Neural cell (in vitro differentiated cells): ENCODE data around the gene ANP32A. TPM values are rescaled to one million over a fixed set of nuclear protein-coding genes. Genes with fewer than 3 reads are reported as not detected.

Experiments used
- H2AFZ ChIP-seq: fragments of 200-600, 300-800 bp; sonication (generic), shearing (Covaris generic); 2 replicates; pipeline ENCODE4 v1.6.0; 2014; ENCODE audit warnings: low read depth, mild to moderate bottlenecking, antibody characterized with exemption, low read length, moderate library complexity
- H3F3A ChIP-seq: fragments of 200-600 bp; shearing (Covaris generic); 2 replicates; pipeline ENCODE4 v1.6.1; 2016; ENCODE audit warnings: mild to moderate bottlenecking, moderate library complexity, mixed read lengths, antibody characterized with exemption, low read length; ENCODE audit not compliant: insufficient read depth, poor library complexity, severe bottlenecking
- H3K27ac ChIP-seq: fragments of 200-600, 300-800 bp; sonication (generic), shearing (Covaris generic); 2 replicates; pipeline ENCODE4 v1.5.1; 2014; ENCODE audit warnings: mild to moderate bottlenecking, low read length, moderate library complexity
- H3K27me3 ChIP-seq: fragments of 300-800, 200-600 bp; sonication (generic), shearing (Covaris generic); 2 replicates; pipeline ENCODE4 v1.6.0; 2014; ENCODE audit warnings: mild to moderate bottlenecking, low read depth, low read length, moderate library complexity; ENCODE audit not compliant: insufficient read depth
- H3K36me3 ChIP-seq: fragments of 300-800, 200-600 bp; sonication (generic), shearing (Covaris generic); 2 replicates; pipeline ENCODE4 v1.5.1; 2014; ENCODE audit warnings: mild to moderate bottlenecking, antibody characterized with exemption, low read length, moderate library complexity; ENCODE audit not compliant: insufficient read depth
- H3K4me2 ChIP-seq: fragments of 300-800, 200-600 bp; sonication (generic), shearing (Covaris generic); 2 replicates; pipeline ENCODE4 v1.6.0; 2014; ENCODE audit warnings: mild to moderate bottlenecking, low read length
- H3K4me3 ChIP-seq: fragments of 300-800, 200-600 bp; sonication (generic), shearing (Covaris generic); 2 replicates; pipeline ENCODE4 v1.5.1; 2014; ENCODE audit warnings: mild to moderate bottlenecking, low read length, moderate library complexity
- H3K79me2 ChIP-seq: fragments of 200-600 bp; shearing (Covaris generic); replicated peaks from 2 replicates; pipeline ENCODE4 v1.6.0; 2014; ENCODE audit warnings: mild to moderate bottlenecking, low read length, moderate library complexity; ENCODE audit not compliant: insufficient read depth
- H3K9ac ChIP-seq: fragments of 300-800, 200-600 bp; sonication (generic), shearing (Covaris generic); 2 replicates; pipeline ENCODE4 v1.6.1; 2016; ENCODE audit warnings: mild to moderate bottlenecking, low read length, mixed read lengths
- H3K9me2 ChIP-seq: fragments of 200-600 bp; shearing (Covaris generic); 2 replicates; pipeline ENCODE4 v1.6.1; 2016; ENCODE audit warnings: mild to moderate bottlenecking, low read length, mixed read lengths; ENCODE audit not compliant: insufficient read depth
- H3K9me3 ChIP-seq: fragments of 200-600, 300-800 bp; sonication (generic), shearing (Covaris generic); 2 replicates; pipeline ENCODE4 v1.6.1; 2016; ENCODE audit warnings: mild to moderate bottlenecking, mixed run types, low read length, moderate library complexity, mixed read lengths
- H4K20me1 ChIP-seq: fragments of 200-600 bp; shearing (Covaris generic); 2 replicates; pipeline ENCODE4 v1.6.1; 2016; ENCODE audit warnings: mild to moderate bottlenecking, mixed run types; ENCODE audit not compliant: insufficient read depth
- EP300 ChIP-seq: fragments of 450-650 bp; conservative IDR thresholded peaks from 2 replicates; pipeline ENCODE4 v1.6.1; 2014; ENCODE audit warnings: antibody characterized with exemption, mild to moderate bottlenecking, moderate library complexity; ENCODE audit not compliant: poor library complexity, severe bottlenecking
- EZH2 ChIP-seq: fragments of 200-600, 300-800 bp; shearing (Covaris generic), sonication (generic); IDR thresholded peaks from 2 replicates; pipeline ENCODE4 v1.6.1; 2014; ENCODE audit warnings: antibody characterized with exemption, low read length, borderline replicate concordance, mild to moderate bottlenecking; ENCODE audit not compliant: insufficient read depth, poor library complexity, severe bottlenecking
- MXI1 ChIP-seq: fragments of 450-650 bp; conservative IDR thresholded peaks from 2 replicates; pipeline ENCODE4 v1.6.1; 2014; ENCODE audit warnings: antibody characterized with exemption, mild to moderate bottlenecking; ENCODE audit not compliant: poor library complexity, severe bottlenecking
- POLR2AphosphoS5 ChIP-seq: IDR thresholded peaks from 2 replicates; pipeline ENCODE4 v1.6.1; 2012
- RAD21 ChIP-seq: fragments of 450-650 bp; conservative IDR thresholded peaks from 2 replicates; pipeline ENCODE4 v1.6.1; 2014; ENCODE audit warnings: antibody characterized with exemption, mild to moderate bottlenecking, moderate library complexity
- SMC3 ChIP-seq: fragments of 450-650 bp; conservative IDR thresholded peaks from 2 replicates; pipeline ENCODE4 v1.6.1; 2014; ENCODE audit warnings: antibody characterized with exemption, mild to moderate bottlenecking, moderate library complexity; ENCODE audit not compliant: poor library complexity
- TAF1 ChIP-seq: IDR thresholded peaks from 2 replicates; pipeline ENCODE4 v1.6.1; 2012; ENCODE audit warnings: low read depth
- polyA plus RNA-seq: library from polyadenylated mRNA; depleted of rRNA; stranded (reverse); fragments of >200 nt; gene quantifications from 2 replicates; pipeline ENCODE4 v1.2.3, GENCODE V29; 2014
- TF ChIP-seq, protein P1 (sequence below): IDR thresholded peaks from 2 replicates; pipeline ENCODE4 v1.6.1; 2012; ENCODE audit warnings: borderline replicate concordance
- TF ChIP-seq, protein P2 (sequence below): fragments of 450-650 bp; IDR thresholded peaks from 2 replicates; pipeline ENCODE4 v1.5.1; 2014; ENCODE audit warnings: antibody characterized with exemption, mild to moderate bottlenecking, moderate library complexity; ENCODE audit not compliant: poor library complexity, severe bottlenecking

The ANP32A gene
- polyA plus RNA-seq, 1 donor from 2014 or later: 190 TPM

DNA sequence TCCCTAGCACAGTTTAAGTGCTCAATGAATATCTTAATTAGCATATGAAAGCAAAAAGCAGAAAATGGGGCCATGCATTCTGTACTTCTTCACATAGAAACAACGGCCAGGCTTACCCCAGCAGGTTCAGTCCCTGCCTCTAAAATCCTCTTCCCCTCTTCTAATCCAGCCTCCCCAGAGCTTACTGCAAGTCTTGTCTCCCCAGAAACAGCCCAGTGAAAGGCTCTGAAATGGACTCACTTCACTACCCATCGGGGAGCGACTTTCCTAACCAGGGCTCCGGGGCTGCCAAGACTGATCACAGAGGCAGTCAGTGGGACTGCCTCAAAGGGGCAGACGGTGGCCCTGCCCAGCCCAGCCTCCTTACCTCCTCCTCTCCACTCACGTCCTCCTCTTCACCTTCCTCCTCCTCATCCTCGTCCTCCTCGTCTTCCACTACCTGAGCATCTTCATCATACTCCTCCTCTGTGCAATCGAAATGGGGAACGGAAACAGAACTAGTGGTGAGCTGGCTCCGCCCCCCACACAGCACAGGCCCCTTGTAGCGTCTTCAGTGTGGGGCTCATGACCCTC is 38.0 kb downstream of the ANP32A start:
- no peak overlapping the region for H3K27ac ChIP-seq
- no peak overlapping the region for H3K4me3 ChIP-seq
- no peak overlapping the region for H2AFZ ChIP-seq
- no peaks in the 10 kb centered on the region for H4K20me1 ChIP-seq
- H3K9me2 ChIP-seq: no peaks in the 10 kb centered on the region
- H3K27me3 ChIP-seq: no peaks in the 10 kb centered on the region
- H3K36me3 ChIP-seq: peaks cover 12% of the 10 kb centered on the region
- H3F3A ChIP-seq: no peaks in the 10 kb centered on the region
- TF ChIP-seq EP300: no peak
- TF ChIP-seq RAD21: no peak
- TF ChIP-seq, protein P1, sequence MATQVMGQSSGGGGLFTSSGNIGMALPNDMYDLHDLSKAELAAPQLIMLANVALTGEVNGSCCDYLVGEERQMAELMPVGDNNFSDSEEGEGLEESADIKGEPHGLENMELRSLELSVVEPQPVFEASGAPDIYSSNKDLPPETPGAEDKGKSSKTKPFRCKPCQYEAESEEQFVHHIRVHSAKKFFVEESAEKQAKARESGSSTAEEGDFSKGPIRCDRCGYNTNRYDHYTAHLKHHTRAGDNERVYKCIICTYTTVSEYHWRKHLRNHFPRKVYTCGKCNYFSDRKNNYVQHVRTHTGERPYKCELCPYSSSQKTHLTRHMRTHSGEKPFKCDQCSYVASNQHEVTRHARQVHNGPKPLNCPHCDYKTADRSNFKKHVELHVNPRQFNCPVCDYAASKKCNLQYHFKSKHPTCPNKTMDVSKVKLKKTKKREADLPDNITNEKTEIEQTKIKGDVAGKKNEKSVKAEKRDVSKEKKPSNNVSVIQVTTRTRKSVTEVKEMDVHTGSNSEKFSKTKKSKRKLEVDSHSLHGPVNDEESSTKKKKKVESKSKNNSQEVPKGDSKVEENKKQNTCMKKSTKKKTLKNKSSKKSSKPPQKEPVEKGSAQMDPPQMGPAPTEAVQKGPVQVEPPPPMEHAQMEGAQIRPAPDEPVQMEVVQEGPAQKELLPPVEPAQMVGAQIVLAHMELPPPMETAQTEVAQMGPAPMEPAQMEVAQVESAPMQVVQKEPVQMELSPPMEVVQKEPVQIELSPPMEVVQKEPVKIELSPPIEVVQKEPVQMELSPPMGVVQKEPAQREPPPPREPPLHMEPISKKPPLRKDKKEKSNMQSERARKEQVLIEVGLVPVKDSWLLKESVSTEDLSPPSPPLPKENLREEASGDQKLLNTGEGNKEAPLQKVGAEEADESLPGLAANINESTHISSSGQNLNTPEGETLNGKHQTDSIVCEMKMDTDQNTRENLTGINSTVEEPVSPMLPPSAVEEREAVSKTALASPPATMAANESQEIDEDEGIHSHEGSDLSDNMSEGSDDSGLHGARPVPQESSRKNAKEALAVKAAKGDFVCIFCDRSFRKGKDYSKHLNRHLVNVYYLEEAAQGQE: no peak
- no peak for TF ChIP-seq SMC3
- no peak for TF ChIP-seq POLR2AphosphoS5
- TF ChIP-seq, protein P2, sequence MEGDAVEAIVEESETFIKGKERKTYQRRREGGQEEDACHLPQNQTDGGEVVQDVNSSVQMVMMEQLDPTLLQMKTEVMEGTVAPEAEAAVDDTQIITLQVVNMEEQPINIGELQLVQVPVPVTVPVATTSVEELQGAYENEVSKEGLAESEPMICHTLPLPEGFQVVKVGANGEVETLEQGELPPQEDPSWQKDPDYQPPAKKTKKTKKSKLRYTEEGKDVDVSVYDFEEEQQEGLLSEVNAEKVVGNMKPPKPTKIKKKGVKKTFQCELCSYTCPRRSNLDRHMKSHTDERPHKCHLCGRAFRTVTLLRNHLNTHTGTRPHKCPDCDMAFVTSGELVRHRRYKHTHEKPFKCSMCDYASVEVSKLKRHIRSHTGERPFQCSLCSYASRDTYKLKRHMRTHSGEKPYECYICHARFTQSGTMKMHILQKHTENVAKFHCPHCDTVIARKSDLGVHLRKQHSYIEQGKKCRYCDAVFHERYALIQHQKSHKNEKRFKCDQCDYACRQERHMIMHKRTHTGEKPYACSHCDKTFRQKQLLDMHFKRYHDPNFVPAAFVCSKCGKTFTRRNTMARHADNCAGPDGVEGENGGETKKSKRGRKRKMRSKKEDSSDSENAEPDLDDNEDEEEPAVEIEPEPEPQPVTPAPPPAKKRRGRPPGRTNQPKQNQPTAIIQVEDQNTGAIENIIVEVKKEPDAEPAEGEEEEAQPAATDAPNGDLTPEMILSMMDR: no peak
- no peak for TF ChIP-seq TAF1
- no peak for TF ChIP-seq EZH2
- TF ChIP-seq MXI1: no peak
- H3K9ac ChIP-seq: no peak overlapping the region
- no peaks in the 10 kb centered on the region for H3K9me3 ChIP-seq
- no peak overlapping the region for H3K4me2 ChIP-seq
- peaks cover 4% of the 10 kb centered on the region for H3K79me2 ChIP-seq

DNA sequence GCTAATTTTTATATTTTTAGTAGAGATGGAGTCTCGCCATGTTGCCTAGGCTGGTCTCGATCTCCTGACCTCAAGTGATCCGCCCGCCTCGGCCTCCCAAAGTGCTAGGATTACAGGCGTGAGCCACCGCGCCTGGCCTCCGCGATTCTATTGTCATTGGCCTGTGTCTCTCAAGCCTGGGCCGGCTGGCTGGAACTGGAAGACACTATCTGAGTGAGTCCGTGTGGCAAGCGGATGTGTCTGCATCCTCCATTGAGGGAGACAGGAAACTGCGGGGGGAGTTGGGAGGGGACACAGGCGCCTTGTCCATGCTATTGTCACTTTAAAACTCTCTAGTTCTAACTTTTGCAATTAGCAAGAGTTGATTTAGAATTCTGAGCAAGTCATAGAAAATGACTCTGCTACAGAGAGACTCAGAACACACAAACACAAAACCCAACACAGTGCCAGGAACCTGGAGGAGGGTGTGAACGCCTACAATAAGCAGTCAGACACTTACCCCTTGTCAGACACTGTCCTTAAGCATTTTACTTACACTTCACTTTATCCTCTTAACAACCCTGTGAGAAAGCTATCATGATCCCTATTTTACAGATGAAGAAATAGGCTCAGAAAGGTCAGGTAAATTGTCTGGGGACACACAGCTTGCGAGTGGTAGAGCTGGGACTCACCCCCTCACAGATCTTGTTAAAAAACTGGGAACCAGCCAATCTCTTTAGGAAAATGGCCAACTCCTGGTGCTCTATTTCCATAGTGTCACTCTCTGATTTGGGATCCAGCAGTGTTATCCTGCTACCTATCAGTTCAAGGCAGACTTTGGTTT is 38.7 kb downstream of the ANP32A start:
- Histone ChIP-seq H3K36me3 (peaks cover 10% of the 10 kb centered on the region), H4K20me1 (no peaks in the 10 kb centered on the region), H3K4me3 (no peak overlapping the region), H3K27me3 (no peaks in the 10 kb centered on the region), H3K79me2 (peaks cover 4% of the 10 kb centered on the region), H3K27ac (no peak overlapping the region), H3K9me3 (no peaks in the 10 kb centered on the region), H3K9ac (no peak overlapping the region), H2AFZ (no peak overlapping the region), H3F3A (no peaks in the 10 kb centered on the region), H3K4me2 (no peak overlapping the region), H3K9me2 (no peaks in the 10 kb centered on the region)
- TF ChIP-seq EP300 (no peak), POLR2AphosphoS5 (no peak), MXI1 (no peak), SMC3 (no peak), TAF1 (no peak), RAD21 (no peak), EZH2 (no peak)
- TF ChIP-seq, protein P2: no peak
- TF ChIP-seq, protein P1: no peak
